Sigmoid colon (tissue), 7 donors: ENCODE data around the gene PCDHA7. TPM values are rescaled to one million over a fixed set of nuclear protein-coding genes. Genes with fewer than 3 reads are reported as not detected.
"Not testable (repeated sequence)": the region's sequence is repeated elsewhere in the genome, so short reads cannot be mapped to it uniquely, and the experiment has no call there.

Source experiments
- DNase-seq: peaks from one replicate; pipeline ENCODE4 v3.0.0-alpha.2; 2019
- H3K27ac ChIP-seq, 4 donors: fragments of 200-600 bp; sonication (generic); one replicate each; pipeline ENCODE4 v1.5.1; 2016 to 2019; ENCODE audit warnings: mild to moderate bottlenecking in 1 of 4
- H3K27me3 ChIP-seq, 3 donors: fragments of 200-600 bp; sonication (generic); one replicate each; pipeline ENCODE4 v1.5.1; 2019; ENCODE audit warnings: mild to moderate bottlenecking in 1 of 3
- H3K36me3 ChIP-seq, 4 donors: fragments of 200-600 bp; sonication (generic); one replicate each; pipeline ENCODE4 v1.5.1; 2016 to 2019
- H3K4me1 ChIP-seq, 4 donors: fragments of 200-600 bp; sonication (generic); one replicate each; pipeline ENCODE4 v1.5.1; 2017 to 2019
- H3K4me3 ChIP-seq, 4 donors: fragments of 200-600 bp; sonication (generic); one replicate each; pipeline ENCODE4 v1.5.1; 2017 to 2019; ENCODE audit warnings: mild to moderate bottlenecking in 2 of 4, moderate library complexity in 1 of 4
- H3K9me3 ChIP-seq, 4 donors: fragments of 200-600 bp in 3 of 4; sonication (generic) in 3 of 4; one replicate each; pipeline versions ENCODE4 v1.5.1 to v1.6.1; 2013 to 2019
- EP300 ChIP-seq, 4 donors: sonication (generic); formaldehyde crosslinking; IDR thresholded peaks; one replicate each; pipeline ENCODE4 v1.6.1; 2017; ENCODE audit warnings: antibody characterized with exemption in 4 of 4
- POLR2A ChIP-seq, 2 donors: fragments of 450-650 bp; IDR thresholded peaks; one replicate each; pipeline ENCODE4 v1.6.1; 2016; ENCODE audit warnings: antibody characterized with exemption in 2 of 2, mild to moderate bottlenecking in 2 of 2, moderate library complexity in 2 of 2
- POLR2AphosphoS5 ChIP-seq, 4 donors: sonication (generic); formaldehyde crosslinking; IDR thresholded peaks; one replicate each; pipeline ENCODE4 v1.6.1; 2017; ENCODE audit warnings: antibody characterized with exemption in 4 of 4
- WGBS, 2 donors: extraction: QIAGEN DNeasy Blood & Tissue Kit; methylation state at CpG; one replicate each; pipeline ENCODE4 v1.1.7; 2013; 5-methylcytosine and 5-hydroxymethylcytosine counted together
- intact Hi-C: fragments of 100-400 bp; cut with DNase I; formaldehyde crosslinking; loops from one replicate; pipeline ENCODE4 v1.15.1; 2023
- polyA plus RNA-seq, 3 donors: library from polyadenylated mRNA; stranded (reverse); fragments of 200-250 nt; gene quantifications; one replicate each; pipeline ENCODE4 v1.2.3, GENCODE V29; 2013
- total RNA-seq, 4 donors: library from RNA; depleted of rRNA; stranded (reverse); fragments of >200 nt; gene quantifications; one replicate each; pipeline ENCODE4 v1.1.0, GENCODE V29; 2016
- TF ChIP-seq, protein P1 (sequence below), 4 experiments: fragments of 450-650 bp in 3 of 4; fragments of 200-600 bp in 1 of 4; IDR thresholded peaks; one replicate each; pipeline ENCODE4 v1.5.1; 2016 to 2019; ENCODE audit warnings: antibody characterized with exemption in 4 of 4, mild to moderate bottlenecking in 3 of 4, moderate library complexity in 2 of 4
- donor health status: healthy with polysubstance abuse.
- donor health status: Bipolar disorder and iron deficiency.
- donor health status: healthy.

The PCDHA7 gene
- total and polyA plus RNA-seq, 7 donors = 0.14 to 0.82 (median 0.36) TPM; not detected in 2

GRCh38 chr5:140808889-140809291 lies 25.2 kb upstream of the PCDHA7 start:
- Histone ChIP-seq H3K4me1 (no peaks in the 10 kb centered on the region), H3K27ac (no peak overlapping the region), H3K27me3 (peaks cover 0 to 19% (median 0%) of the 10 kb centered on the region in 3 donors), H3K9me3 (peaks cover 0 to 17% (median 9%) of the 10 kb centered on the region in 4 donors), H3K36me3 (no peaks in the 10 kb centered on the region), H3K4me3 (no peak overlapping the region)
- intact Hi-C loops = loop anchor here (5.0 kb wide), 1 partner anchor 233 kb away; no protein-coding TSS in a partner anchor
- 73 to 87% methylated on average over 43 of the region's 43 CpGs for WGBS, 2 donors
- TF ChIP-seq EP300 (IDR thresholded peaks at IDR 0.05) (no peak), POLR2A (IDR thresholded peaks at IDR 0.05) (no peak), POLR2AphosphoS5 (IDR thresholded peaks at IDR 0.05) (no peak)
- TF ChIP-seq, protein P1, sequence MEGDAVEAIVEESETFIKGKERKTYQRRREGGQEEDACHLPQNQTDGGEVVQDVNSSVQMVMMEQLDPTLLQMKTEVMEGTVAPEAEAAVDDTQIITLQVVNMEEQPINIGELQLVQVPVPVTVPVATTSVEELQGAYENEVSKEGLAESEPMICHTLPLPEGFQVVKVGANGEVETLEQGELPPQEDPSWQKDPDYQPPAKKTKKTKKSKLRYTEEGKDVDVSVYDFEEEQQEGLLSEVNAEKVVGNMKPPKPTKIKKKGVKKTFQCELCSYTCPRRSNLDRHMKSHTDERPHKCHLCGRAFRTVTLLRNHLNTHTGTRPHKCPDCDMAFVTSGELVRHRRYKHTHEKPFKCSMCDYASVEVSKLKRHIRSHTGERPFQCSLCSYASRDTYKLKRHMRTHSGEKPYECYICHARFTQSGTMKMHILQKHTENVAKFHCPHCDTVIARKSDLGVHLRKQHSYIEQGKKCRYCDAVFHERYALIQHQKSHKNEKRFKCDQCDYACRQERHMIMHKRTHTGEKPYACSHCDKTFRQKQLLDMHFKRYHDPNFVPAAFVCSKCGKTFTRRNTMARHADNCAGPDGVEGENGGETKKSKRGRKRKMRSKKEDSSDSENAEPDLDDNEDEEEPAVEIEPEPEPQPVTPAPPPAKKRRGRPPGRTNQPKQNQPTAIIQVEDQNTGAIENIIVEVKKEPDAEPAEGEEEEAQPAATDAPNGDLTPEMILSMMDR (IDR thresholded peaks at IDR 0.05) = no peak
- DNase-seq = no peak

DNA sequence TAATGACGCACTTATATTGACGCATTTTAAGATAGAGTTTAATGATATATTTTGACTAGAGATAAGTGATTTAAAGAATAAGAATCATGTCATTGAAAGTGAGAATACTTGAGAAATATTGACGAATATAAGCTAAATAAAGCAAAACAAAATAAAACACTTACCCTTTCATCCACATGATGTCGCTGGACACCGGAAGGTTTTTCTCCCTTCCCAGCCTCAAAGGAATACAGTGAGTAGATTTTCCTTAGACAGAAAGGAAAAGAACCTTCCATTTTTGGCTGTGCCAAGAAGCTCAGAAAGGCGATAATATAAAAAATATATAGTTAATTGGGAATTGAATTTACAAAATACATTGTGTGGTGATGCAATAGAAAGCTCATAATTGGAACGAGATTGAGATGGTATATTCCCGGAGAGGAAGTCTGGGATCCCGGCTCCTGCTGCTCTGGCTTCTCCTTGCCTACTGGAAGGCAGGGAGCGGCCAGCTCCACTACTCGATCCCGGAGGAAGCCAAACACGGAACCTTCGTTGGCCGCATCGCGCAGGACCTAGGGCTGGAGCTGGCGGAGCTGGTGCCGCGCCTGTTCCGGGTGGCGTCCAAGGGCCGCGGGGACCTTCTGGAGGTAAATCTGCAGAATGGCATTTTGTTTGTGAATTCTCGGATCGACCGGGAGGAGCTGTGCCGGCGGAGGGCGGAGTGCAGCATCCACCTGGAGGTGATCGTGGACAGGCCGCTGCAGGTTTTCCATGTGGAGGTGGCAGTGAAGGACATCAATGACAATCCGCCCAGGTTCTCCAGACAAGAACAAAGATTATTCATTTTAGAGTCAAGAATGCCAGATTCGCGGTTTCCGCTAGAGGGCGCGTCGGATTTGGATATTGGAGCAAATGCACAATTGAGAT lies 12.4 kb upstream of the PCDHA7 start, which contains the start of gene PCDHA5:
Gene PCDHA5 (plus strand): TSS at position 239 of the 906 bp plus-strand sequence.
- no peak for TF ChIP-seq EP300 (IDR thresholded peaks at IDR 0.05)
- TF ChIP-seq, protein P1 (IDR thresholded peaks at IDR 0.05) = peak in 1 of 4 experiments; percentile 27
- DNase-seq = no peak
- WGBS, 2 donors = 36 to 62% methylated on average over 39 of the region's 39 CpGs
- peaks cover 0 to 60% (median 2%) of the 10 kb centered on the region in 3 donors for H3K27me3 ChIP-seq
- intact Hi-C loops = no loop called here
- H3K36me3 ChIP-seq = no peaks in the 10 kb centered on the region
- H3K4me1 ChIP-seq = no peaks in the 10 kb centered on the region
- H3K9me3 ChIP-seq = peaks cover under 1 to 18% (median 5%) of the 10 kb centered on the region in 4 donors
- H3K27ac ChIP-seq = no peak within 1 kb of the TSS
- peak within 1 kb of the TSS in 1 of 4 donors; percentile 6 for H3K4me3 ChIP-seq

GRCh38 chr5:140822281-140822629 lies 11.8 kb upstream of the PCDHA7 start:
- no peak overlapping the region for H3K4me3 ChIP-seq
- peaks cover 0 to 66% (median 2%) of the 10 kb centered on the region in 3 donors for H3K27me3 ChIP-seq
- H3K9me3 ChIP-seq = peaks cover 0 to 18% (median 5%) of the 10 kb centered on the region in 4 donors
- intact Hi-C loops = no loop called here
- H3K27ac ChIP-seq = no peak overlapping the region
- WGBS, 2 donors = 30 to 35% methylated on average over 6 of the region's 6 CpGs
- TF ChIP-seq EP300 (IDR thresholded peaks at IDR 0.05) (no peak), POLR2AphosphoS5 (IDR thresholded peaks at IDR 0.05) (no peak), POLR2A (IDR thresholded peaks at IDR 0.05) (no peak)
- TF ChIP-seq, protein P1 (IDR thresholded peaks at IDR 0.05) = no peak
- no peaks in the 10 kb centered on the region for H3K4me1 ChIP-seq
- no peaks in the 10 kb centered on the region for H3K36me3 ChIP-seq
- no peak for DNase-seq

- WGBS, 2 donors = 62 to 83% methylated on average over 48 of the region's 48 CpGs
- H3K4me1 ChIP-seq, intact Hi-C loops, H3K4me3 ChIP-seq, H3K27ac ChIP-seq, H3K36me3 ChIP-seq: not testable (repeated sequence)
- Histone ChIP-seq H3K27me3 (peaks cover 0 to 73% (median 2%) of the 10 kb centered on the region in 3 donors), H3K9me3 (peaks cover 0 to 18% (median 6%) of the 10 kb centered on the region in 4 donors)
- DNase-seq = peak; percentile 53
Observed at GRCh38 chr5:140822969-140823368, 11.1 kb upstream of the PCDHA7 start.

- TF ChIP-seq POLR2AphosphoS5 (IDR thresholded peaks at IDR 0.05) (no peak), EP300 (IDR thresholded peaks at IDR 0.05) (no peak), POLR2A (IDR thresholded peaks at IDR 0.05) (no peak)
- TF ChIP-seq, protein P1 (IDR thresholded peaks at IDR 0.05) = no peak
- Histone ChIP-seq H3K4me1 (no peaks in the 10 kb centered on the region), H3K27ac (no peak overlapping the region), H3K9me3 (peaks cover 0 to 21% (median 8%) of the 10 kb centered on the region in 4 donors), H3K36me3 (no peaks in the 10 kb centered on the region), H3K4me3 (no peak overlapping the region), H3K27me3 (peaks cover 0 to 78% (median 2%) of the 10 kb centered on the region in 3 donors)
- peak; percentile 48 for DNase-seq
- intact Hi-C loops = no loop called here
- 63 to 85% methylated on average over 38 of the region's 38 CpGs for WGBS, 2 donors
Observed at GRCh38 chr5:140823475-140823874, 10.6 kb upstream of the PCDHA7 start.
